ENCODE results near the gene MRPL12. TPM values are rescaled to one million over a fixed set of nuclear protein-coding genes. Genes with fewer than 3 reads are reported as not detected.

MRPL12 gene
- total RNA-seq, 1 experiment from 2014 or later: 260 TPM

GRCh38 chr17:81656118-81656743 lies 46.9 kb upstream of the MRPL12 start, which contains the start of gene PDE6G:
Gene PDE6G (minus strand): TSS chr17:81656542. CDS start chr17:81653305, 3,237 bp downstream.
- intact Hi-C loops (cut with micrococcal nuclease): no loop called here
- Histone ChIP-seq H4K20me1 (ENCODE audit: insufficient read depth) (no peaks in the 10 kb centered on the region), H2AFZ (ENCODE audit: low read depth, low read length, poor library complexity, severe bottlenecking) (no peak within 1 kb of the TSS), H3K4me3 (replicated peaks in 1 of 2; ENCODE audit: low read depth in 1 of 2, low read length in 2 of 2) (no peak within 1 kb of the TSS), H3K9me3 (ENCODE audit: control insufficient read depth in 1 of 2, insufficient read depth in 1 of 2, low read depth in 1 of 2, low read length in 2 of 2) (no peaks in the 10 kb centered on the region), H3K4me2 (ENCODE audit: low read length) (no peak within 1 kb of the TSS), H3K27ac (ENCODE audit: low read depth, low read length) (no peak within 1 kb of the TSS), H3K9me2 (ENCODE audit: insufficient read depth) (no peaks in the 10 kb centered on the region), H3K9ac (ENCODE audit: low read length) (no peak within 1 kb of the TSS), H3K27me3 (ENCODE audit: insufficient read depth, low read length) (no peaks in the 10 kb centered on the region), H3K4me1 (ENCODE audit: control insufficient read depth in 1 of 2, insufficient read depth in 2 of 2, low read length in 2 of 2) (peaks cover 7 to 15% of the 10 kb centered on the region in 2 experiments; a peak in 3 of 4 replicates), H3K36me3 (ENCODE audit: control insufficient read depth in 1 of 2, insufficient read depth in 2 of 2, low read length in 2 of 2) (no peaks in the 10 kb centered on the region), H3K79me2 (ENCODE audit: insufficient read depth, low read length) (no peaks in the 10 kb centered on the region)
- RAD21 ChIA-PET (ENCODE audit: low non-redundant PET in 1 of 2, low total read pairs in 2 of 2, uncharacterized antibody in 2 of 2, unreplicated experiment in 2 of 2): no interaction called here
- POLR2A ChIA-PET: interaction anchor here (1.2 kb wide), 1 partner anchor 9 kb away, joined by 5 read pairs; no protein-coding TSS in a partner anchor
- BruUV-seq (replicated peaks): no TSS peak
- CTCF ChIA-PET: no interaction called here
- TF ChIP-seq CBX3 (IDR thresholded peaks at IDR 0.05; ENCODE audit: low read depth) (no peak), YY1 (IDR thresholded peaks at IDR 0.05; ENCODE audit: extremely low read depth, insufficient replicate concordance, low read depth, low read length) (no peak), EGR1 (IDR thresholded peaks at IDR 0.05; ENCODE audit: low read depth) (no peak), ELF1 (IDR thresholded peaks at IDR 0.05; ENCODE audit: borderline replicate concordance, low read depth) (no peak), TCF7L2 (IDR thresholded peaks at IDR 0.05; ENCODE audit: borderline replicate concordance, extremely low read depth, insufficient read depth, insufficient read length) (no peak)
- TF ChIP-seq, protein P1, sequence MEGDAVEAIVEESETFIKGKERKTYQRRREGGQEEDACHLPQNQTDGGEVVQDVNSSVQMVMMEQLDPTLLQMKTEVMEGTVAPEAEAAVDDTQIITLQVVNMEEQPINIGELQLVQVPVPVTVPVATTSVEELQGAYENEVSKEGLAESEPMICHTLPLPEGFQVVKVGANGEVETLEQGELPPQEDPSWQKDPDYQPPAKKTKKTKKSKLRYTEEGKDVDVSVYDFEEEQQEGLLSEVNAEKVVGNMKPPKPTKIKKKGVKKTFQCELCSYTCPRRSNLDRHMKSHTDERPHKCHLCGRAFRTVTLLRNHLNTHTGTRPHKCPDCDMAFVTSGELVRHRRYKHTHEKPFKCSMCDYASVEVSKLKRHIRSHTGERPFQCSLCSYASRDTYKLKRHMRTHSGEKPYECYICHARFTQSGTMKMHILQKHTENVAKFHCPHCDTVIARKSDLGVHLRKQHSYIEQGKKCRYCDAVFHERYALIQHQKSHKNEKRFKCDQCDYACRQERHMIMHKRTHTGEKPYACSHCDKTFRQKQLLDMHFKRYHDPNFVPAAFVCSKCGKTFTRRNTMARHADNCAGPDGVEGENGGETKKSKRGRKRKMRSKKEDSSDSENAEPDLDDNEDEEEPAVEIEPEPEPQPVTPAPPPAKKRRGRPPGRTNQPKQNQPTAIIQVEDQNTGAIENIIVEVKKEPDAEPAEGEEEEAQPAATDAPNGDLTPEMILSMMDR (IDR thresholded peaks at IDR 0.05 in 2 of 3, conservative IDR thresholded peaks at IDR 0.05 in 1 of 3; ENCODE audit: borderline replicate concordance in 1 of 3, insufficient read depth in 1 of 3, low read depth in 2 of 3, low read length in 2 of 3): no peak
- ATAC-seq (no peak), DNase-seq (ENCODE audit: low read depth, low spot score) (no peak)

DNA sequence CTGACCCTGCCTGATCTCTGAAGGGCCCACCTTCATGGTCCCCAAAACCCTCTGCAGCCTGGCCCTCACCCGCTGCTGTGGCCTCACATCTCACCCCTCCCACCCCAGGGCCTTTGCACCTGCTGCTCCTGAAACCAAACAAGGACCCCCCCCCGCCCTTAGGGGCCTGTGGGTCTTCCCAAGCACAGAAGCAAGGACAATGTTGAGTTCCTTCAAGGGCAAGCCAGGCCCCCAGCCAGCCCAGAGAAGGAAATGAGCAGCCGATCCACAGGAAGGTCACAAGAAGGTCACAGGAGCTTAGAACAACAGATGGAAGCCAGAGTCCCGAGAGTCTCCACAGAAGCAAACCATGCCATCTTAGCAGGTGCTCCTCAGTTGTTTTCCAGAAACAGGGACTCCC lies 46.3 kb upstream of the MRPL12 start:
- ChIA-PET POLR2A (no interaction called here), RAD21 (ENCODE audit: low non-redundant PET in 1 of 2, low total read pairs in 2 of 2, uncharacterized antibody in 2 of 2, unreplicated experiment in 2 of 2) (no interaction called here), CTCF (no interaction called here)
- intact Hi-C loops (cut with micrococcal nuclease): no loop called here
- Histone ChIP-seq H3K36me3 (ENCODE audit: control insufficient read depth in 1 of 2, insufficient read depth in 2 of 2, low read length in 2 of 2) (no peaks in the 10 kb centered on the region), H3K9me3 (ENCODE audit: control insufficient read depth in 1 of 2, insufficient read depth in 1 of 2, low read depth in 1 of 2, low read length in 2 of 2) (no peaks in the 10 kb centered on the region), H4K20me1 (ENCODE audit: insufficient read depth) (no peaks in the 10 kb centered on the region), H3K79me2 (ENCODE audit: insufficient read depth, low read length) (no peaks in the 10 kb centered on the region), H3K4me3 (replicated peaks in 1 of 2; ENCODE audit: low read depth in 1 of 2, low read length in 2 of 2) (no peak overlapping the region), H3K9ac (ENCODE audit: low read length) (no peak overlapping the region), H2AFZ (ENCODE audit: low read depth, low read length, poor library complexity, severe bottlenecking) (no peak overlapping the region), H3K9me2 (ENCODE audit: insufficient read depth) (no peaks in the 10 kb centered on the region), H3K27me3 (ENCODE audit: insufficient read depth, low read length) (no peaks in the 10 kb centered on the region), H3K4me2 (ENCODE audit: low read length) (no peak overlapping the region), H3K4me1 (ENCODE audit: control insufficient read depth in 1 of 2, insufficient read depth in 2 of 2, low read length in 2 of 2) (peaks cover 2 to 9% of the 10 kb centered on the region in 2 experiments; a peak in 3 of 4 replicates), H3K27ac (ENCODE audit: low read depth, low read length) (no peak overlapping the region)
- DNase-seq (ENCODE audit: low read depth, low spot score) (no peak), ATAC-seq (no peak)
- BruUV-seq (replicated peaks): no TSS peak
- TF ChIP-seq, protein P1 (IDR thresholded peaks at IDR 0.05 in 2 of 3, conservative IDR thresholded peaks at IDR 0.05 in 1 of 3; ENCODE audit: borderline replicate concordance in 1 of 3, insufficient read depth in 1 of 3, low read depth in 2 of 3, low read length in 2 of 3): no peak
- no peak for TF ChIP-seq ZNF274 (IDR thresholded peaks at IDR 0.05; ENCODE audit: low read depth, low read length)
- no peak for TF ChIP-seq POLR2A (IDR thresholded peaks at IDR 0.05; ENCODE audit: borderline replicate concordance, extremely low read depth, insufficient read depth, insufficient read length)
- TF ChIP-seq ZBTB33 (IDR thresholded peaks at IDR 0.05; ENCODE audit: extremely low read depth, insufficient replicate concordance, low read length): no peak
- no peak for TF ChIP-seq YY1 (IDR thresholded peaks at IDR 0.05; ENCODE audit: extremely low read depth, insufficient replicate concordance, low read depth, low read length)
- TF ChIP-seq TCF7L2 (IDR thresholded peaks at IDR 0.05; ENCODE audit: borderline replicate concordance, extremely low read depth, insufficient read depth, insufficient read length): no peak
- no peak for TF ChIP-seq ZFX (IDR thresholded peaks at IDR 0.05)
- TF ChIP-seq POLR2AphosphoS5 (IDR thresholded peaks at IDR 0.05; ENCODE audit: low read depth, low read length): no peak

All from HCT116 (cell line).